SW 1271 (cell line): ENCODE results near the gene RAB11A.
A peak's percentile ranks its signal among the peaks of the same experiment; 100 is the strongest.

ENCODE experiments used
- DNase-seq, 2 experiments: peaks; one replicate each; lab custom pipeline; 2025; lab: John Stamatoyannopoulos, UW

RAB11A gene

GRCh38 chr15:65939901-65940617, 70.8 kb downstream of the RAB11A start:
- peak in 1 of 2 experiments; percentile 40 for DNase-seq

- DNase-seq = no peak
These were observed 71.3 kb downstream of the RAB11A start for GRCh38 chr15:65940618-65940909.
